HG02588 (cell line): Measurements from ENCODE around the gene FAF1.

Source experiments
- ATAC-seq: cut with Tn5 transposase; IDR thresholded peaks from one replicate; pipeline ENCODE4 v1.9.1; 2021; ENCODE audit warnings: mild to moderate bottlenecking, moderate library complexity; ENCODE audit not compliant: unreplicated experiment

The FAF1 gene

DNA sequence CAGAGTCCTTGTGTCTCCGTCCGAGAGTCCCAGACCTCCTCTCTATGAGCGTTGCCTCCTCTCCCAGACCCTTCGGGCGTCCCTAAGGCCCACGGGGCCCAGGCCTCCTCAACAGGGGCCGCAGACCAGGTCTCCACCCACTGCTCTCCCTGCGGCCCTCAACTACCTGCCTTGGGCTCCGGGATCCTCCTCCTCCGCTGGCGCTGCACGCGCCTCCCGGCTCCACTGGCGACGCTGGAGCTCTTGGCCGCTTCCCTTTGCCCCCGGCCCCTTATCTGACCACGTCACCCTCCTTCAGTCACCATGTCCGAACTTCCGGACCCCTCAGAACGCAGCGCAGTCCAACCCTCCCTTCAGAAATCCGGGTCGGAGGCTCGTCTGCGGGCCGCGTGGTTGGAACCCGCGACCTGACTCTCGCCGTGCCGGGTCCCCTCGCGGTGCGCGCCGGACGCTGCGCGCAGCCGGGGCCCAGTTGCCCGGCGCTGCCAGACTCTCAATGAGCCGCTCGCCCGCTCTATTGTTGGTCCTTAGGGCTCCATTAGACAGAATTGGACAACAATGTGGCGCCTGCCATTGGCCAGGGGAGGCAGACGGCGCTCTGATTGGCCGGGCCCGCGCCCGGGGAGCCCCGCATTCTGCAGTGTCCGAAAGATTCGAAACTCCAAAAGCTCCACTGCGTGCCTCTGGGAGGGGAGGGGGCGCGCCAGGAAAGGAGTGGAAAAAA, 537.0 kb downstream of the FAF1 start, which contains the start of gene DMRTA2:
Gene DMRTA2 (minus strand): TSS at position 498 of the 724 bp plus-strand sequence. CDS start 1,907 bp downstream, outside the sequence.
- ATAC-seq = no peak

DNA sequence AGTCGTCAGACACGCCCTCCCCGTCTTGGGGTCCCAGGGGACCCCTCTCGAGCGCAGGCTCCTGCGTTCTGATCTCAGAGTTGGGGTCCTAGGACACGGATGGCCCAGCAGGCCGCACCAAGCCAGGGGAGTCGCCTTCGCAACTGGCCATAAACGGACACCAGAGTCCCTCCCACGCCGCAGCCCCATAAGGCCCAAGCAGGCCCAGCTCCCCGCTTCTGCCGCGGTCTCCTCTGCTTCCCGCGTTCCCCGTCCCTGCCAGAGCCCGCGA, 537.5 kb downstream of the FAF1 start:
- ATAC-seq = no peak

DNA sequence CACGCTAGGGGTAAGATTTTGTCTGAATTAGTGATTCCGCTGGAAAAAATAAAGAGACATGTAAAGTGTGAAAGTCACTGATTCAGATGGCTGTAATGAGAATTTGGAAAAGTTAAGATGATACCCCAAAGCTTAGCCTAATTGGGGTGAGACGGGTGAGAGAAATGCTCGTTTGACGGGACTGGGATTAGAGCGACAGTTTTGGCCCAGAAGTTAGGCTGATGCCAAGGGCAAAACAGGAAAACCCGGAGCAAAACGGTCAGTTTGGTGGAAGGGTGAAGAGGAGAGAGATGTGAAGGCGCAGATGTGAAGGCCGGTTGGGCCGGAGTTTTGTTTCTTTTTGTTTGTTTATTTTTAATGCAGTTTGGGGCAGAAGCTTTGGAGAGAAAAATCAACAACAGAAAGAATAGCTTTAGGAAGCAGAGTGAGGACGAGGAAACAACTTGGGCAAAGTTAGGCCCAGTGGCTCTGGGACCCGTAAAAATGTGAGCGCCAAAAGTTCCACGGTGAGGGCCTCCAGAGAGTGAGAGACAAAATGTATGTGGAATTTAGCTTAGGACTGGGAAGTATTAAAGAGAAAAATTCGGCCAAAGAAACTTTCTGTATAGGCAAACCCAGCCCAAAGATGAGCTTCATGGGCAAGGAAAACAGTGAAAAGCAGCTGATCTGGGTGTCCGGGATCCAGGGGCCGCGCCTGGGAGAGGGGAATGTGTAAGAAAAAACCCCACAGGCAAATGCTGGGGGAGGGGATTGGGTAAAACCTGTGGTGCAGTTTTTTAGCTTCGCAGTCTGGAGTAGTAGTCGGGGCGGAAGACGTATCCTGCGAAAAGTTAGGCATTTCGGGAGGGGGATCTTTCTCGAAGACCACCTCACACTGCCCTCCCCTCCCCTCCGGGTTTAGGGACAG, 538.0 kb downstream of the FAF1 start:
- ATAC-seq = no peak

DNA sequence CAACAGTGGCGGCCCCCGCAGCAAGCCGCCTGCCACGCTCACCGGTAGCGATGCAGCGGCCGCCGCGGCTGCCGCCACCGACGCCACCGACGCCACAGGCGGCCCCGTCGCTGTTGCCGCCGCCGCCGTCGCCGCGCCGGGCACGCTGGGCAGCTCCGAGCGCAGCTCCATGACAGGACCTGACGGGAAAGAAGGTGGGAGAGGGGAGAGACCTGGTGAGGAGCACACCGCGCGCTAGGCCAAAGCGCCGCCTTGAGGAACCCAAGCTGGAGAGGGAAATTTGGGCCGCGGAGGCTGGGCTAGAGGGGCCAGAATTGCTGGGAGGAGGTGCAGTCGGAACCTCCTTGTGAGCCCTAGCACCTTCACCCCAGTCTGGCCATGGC, 538.7 kb downstream of the FAF1 start:
- ATAC-seq = no peak

DNA sequence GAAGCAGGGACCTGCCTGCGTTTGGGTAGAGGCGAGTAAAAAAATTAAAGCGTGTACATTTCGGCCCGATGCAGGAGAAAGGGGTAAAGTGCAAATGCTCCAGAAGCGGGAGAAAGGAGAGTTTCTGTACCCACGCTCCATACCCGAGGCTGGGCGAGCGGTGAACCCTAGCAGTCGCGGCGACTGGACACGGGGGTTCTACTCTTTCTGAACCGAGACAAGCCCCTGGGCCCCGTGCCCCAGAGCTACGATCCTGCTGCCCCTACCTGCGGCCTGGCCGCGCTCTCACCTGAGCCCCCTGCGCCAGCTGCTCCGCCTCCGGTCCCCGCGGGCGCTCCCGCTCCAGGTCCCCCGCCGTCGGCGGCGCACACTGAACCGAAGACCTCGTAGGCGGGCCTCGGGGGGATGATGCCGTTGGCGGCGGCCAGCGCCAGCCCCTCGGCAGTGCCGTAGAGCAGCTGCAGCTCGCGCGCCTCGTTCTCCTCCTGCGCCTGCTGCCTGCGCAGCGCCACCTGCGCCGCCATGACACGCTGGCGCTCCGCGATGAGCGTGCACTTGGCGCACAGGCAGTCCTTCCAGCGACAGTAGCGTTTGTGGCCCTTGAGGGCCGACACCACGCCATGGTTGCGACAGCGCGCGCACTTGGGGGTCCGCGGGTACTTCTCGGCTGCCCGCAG, 539.2 kb downstream of the FAF1 start:
- no peak for ATAC-seq

DNA sequence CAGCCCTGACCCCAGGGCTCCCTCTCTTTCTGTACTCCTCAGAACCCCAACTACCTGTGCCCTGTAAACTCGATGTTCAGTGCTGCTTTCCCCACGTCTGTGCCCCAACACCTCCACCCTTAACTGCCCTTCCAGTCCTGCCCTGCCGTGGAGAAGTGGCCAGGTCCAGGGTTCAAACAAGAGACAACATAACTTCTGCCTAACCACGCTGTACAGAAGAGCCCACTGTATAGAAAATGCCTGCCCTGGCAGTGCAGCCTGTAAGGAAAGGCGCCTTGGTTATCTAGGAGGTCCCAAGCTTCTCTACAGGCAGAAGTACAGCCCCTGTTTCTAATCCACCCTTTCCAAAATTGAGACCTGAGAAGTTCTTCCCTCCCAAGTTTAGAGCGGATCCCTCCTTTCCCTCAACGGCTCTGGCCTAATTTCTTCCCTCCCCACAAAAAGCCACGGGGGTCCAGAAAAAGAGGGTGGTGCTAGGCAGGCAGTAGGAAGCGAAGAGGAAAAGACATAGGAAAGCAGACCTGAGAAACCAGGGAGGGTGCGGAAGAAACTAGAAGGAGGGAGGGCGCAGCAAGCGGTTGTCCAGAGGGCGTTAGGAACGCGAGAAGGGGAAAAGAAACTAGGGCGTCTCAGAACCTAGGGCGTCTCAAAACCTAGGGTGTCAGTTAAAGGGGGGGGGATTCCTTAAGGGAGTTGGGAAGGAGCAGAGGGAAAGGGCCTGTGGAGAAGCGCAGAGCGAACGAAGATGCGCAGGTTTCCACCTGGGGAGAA, 540.0 kb downstream of the FAF1 start:
- no peak for ATAC-seq

DNA sequence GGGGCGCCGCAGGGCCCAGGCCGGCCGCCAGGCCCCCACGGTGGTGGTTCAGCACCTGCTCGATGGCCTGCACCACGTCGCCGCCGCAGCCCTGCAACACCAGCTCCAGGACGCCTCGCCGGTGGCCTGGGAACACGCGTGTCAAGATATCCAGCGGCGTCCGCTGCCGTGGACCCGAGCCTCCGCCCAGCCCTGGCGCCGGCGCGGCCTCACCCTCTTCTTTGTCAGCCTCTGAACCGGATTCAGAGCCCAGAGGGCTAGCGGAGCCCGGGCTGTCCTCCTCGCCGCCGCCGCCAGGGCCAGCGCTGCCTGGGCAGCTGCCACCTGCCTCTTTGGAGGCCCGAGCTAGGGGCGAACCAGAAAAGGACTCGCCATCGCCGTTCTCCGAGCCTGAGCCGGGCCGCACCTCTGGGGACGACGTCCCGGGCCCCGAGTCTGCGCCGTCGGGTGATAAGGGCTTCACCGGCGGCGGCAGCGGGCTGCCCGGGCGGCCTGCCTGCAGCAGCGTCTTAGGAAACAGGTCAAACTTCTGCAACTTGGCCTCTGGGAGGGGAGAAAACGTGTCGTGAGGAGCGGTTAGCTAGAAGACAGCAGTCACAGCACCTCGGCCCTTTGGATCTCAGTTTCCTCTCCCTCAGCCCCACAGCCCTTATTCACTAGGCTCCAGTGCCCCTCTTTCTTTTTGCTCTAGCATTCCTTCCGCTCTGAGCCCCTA, 540.7 kb downstream of the FAF1 start:
- ATAC-seq = no peak

DNA sequence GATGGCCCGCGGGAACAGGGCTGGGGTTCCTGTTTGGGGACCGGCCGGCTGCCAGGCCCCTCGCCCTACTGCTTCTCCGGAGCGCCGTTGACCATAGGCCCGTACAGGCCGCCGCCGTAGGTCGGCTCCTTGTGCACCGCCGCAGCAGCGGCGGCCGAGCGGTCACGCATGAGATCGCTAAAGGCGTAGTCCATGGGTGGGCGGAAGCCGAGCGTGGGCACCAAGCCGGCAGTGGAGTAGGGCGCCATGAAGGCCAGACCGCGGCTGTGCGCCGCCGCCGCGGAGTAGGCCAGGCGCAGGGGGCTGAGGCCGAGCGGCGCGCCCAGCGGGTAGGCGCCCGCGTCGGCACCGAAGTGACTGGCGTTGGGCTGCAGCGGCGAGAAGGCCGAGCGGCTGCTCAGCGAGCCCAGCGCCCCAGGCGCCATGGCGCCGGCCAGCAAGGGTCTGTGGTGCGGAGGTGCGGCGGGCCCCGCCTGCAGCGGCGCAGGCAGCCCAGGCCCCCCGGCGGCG, 541.4 kb downstream of the FAF1 start:
- no peak for ATAC-seq

DNA sequence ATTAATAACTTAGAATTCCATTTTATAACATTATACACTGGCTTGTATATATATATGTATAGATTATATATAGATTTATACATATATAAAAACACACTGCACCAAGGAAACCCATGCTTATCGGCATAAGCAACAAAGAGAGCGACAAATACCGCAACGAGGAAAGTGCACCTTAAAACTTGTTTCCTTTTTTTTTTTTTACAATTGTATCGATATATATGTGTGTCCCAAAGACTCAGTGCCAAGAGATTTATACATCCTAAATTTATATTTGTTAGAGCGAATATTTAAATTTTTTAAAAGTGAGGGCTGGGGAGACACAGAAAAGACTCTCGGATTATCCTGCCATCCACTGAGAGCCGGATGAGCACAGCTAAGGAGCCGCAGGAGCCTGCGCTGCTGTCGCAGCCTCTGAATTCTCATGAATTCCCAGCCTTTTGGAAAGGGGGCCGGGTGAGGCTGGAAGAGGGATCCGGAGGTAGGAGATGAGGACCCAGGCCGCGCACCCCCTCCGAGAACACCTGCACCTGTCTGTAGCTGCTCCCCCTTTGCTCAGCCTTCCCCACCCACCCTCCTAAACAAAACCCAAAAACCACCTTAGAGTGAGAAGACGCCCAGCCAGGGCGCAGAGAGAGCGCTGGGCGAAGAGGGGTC, 542.0 kb downstream of the FAF1 start:
- no peak for ATAC-seq

DNA sequence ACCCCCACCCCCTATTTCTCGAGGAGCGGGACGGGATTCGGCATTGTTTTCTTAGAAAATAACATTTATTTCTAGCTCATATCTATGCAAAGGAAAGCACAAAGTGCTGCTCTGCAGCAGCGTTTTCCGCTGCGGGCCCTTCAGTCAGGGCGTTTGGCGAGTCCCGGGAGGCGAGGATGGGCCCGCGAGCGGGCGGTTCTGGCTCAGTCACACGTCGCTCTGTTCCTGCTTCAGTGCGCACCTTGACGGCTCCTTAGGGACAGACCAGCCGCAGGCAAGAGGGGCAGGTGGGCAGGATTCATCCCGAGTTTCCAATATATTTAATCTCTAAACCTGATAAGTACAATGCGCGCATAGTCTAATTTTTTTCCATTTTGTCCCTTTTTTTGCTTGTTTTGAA, 542.6 kb downstream of the FAF1 start:
- ATAC-seq = no peak

DNA sequence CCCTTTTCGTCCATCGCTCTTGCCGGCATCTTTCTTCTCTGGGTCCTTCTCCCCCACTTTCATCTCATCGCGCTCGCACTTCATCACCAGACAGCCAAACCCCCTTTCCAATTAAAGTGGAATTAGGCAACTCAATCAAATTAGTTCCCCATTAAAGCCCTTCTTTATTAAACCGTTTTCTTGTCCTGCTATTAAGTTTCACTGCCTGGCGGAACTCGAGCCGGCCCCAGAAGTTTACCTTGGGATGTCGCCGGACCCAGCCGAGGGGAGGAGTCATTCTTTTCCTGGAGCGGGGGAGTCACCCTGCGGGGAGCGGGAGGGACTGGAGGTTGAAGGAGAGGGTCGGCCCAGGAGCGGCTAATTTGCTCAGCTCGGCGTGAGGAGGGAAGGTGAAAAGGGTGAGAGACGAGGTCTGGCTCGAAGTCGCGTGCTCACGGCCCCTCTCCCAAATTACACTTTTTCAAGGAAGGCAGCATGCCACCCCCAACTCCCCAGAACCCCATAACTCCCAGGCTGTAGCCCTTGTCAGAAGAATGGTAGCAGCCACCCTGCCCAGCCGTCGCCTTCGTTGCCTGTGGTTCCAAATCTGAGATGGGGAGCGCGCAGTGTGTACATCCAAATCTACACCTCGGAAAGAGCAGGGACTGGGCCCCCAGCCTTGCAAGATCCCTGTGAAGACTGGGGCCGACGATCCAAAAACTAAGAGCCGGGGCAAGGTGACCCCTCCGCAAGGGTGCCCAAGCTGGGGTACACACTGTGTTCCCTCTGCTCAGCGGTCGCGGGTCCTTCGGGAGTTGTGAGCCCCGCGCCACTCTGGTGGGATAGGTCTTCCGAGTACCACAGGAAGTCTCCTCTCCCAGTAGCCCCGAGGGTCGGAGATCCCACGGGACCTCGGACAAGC, 543.3 kb downstream of the FAF1 start:
- ATAC-seq = no peak

DNA sequence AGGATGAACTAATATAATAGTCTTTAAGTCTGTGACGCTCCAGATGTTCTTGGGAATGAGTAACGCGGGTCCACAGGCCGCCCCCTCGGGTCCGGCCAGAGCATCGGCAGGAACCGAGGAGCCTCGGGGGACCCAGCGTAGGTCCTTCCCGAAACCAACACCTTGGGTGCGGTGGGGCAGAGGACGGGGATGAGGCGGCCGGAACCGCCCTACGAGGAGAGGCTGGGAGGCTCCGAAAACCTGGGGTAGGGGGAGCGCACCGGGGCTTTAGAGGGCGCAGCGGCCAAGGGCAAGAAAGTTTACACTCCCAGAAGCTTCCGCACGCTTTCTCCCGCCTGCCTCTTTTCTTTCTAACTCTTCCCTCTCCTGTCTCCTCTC, 543.9 kb downstream of the FAF1 start:
- ATAC-seq = no peak

DNA sequence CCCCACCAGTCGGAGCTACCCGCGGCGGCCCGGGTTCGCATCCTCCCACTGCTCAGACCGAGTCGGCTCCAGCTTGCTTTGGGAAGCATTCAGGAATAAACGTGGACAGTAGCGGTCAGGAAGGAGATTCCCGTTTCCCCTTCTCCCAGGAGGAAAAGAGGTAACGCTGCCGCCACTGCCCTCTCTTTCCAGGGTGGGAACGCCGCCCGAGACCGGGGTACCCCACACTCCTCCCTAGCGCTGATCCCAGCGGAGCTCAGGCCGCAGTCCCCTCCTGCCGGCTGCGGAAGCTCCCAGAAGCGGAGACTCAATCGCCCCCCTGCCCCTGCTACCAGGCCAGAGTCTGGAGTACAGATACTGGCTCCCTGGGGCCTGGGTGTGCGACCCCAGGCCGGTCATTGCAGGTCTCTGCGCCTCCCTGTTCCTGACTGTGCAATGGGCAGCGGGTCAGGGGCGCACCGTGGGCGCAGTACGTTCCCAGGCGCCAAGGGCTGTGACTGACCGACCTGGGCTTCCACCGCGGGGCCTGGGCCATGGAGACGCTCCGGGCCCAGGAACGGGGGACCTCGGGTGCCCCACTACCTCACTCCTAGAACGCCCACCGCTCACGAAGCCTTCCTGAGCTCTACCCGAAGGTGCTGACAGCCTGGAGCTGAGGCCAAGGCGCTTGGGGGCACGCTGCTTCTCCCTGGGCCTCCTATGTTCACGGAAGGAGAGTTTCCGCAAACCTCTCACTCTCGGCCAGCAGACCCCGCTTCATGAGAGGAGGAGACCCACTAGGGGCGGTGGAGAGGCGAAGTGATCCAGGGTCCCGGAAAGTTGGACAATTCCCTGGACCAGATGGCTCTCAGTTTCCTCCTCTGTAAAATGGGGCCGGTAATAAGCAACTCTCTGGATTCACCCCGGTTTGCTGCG, 544.6 kb downstream of the FAF1 start:
- no peak for ATAC-seq

DNA sequence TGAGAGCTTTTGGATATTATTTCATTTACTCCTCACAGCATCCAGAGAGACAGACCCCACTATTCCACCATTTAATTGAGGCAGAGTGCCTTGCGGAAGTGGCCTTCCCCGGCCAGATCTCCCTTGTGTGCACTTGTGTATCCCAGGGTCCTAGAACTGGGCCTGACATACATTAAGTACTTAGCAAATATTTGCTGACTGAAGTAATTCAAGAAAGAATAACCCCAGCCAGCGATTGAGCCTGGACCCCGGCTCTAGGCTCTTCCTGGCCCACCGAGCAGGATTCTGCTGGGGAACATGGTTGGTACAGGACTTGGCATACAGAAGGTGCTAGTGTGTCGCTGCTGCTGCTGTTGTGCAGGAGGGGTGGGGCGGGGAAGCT, 545.2 kb downstream of the FAF1 start:
- ATAC-seq = no peak

DNA sequence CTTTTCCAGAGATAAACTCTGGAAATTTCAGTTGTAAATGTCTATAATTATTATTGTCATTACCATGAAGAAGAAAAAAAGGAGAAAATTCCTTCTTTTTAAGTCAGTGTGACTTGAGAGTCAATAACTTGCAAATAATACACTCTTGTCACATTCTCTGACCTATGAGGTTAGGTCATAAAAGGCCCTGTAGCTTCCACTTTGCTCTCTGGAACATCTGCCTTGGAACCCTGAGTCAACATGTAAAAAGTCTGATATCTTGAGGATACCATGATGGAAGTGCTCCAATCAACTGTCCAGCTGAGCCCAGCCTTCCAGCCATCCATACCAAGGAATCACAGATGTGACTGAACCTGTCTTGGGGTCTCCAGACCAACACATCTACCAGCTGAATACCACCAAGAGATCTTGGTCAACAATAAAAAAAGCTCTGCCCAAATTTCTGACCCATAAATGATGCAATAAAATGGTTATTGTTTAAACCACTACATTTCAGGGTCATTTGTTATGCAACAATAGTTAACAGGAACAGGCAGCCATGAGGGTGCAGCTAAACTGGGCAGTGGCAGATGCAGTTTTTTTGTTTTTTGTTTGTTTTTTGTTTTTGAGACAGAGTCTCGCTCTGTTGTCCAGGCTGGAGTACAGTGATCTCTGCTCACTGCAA, 547.1 kb downstream of the FAF1 start:
- ATAC-seq = no peak

DNA sequence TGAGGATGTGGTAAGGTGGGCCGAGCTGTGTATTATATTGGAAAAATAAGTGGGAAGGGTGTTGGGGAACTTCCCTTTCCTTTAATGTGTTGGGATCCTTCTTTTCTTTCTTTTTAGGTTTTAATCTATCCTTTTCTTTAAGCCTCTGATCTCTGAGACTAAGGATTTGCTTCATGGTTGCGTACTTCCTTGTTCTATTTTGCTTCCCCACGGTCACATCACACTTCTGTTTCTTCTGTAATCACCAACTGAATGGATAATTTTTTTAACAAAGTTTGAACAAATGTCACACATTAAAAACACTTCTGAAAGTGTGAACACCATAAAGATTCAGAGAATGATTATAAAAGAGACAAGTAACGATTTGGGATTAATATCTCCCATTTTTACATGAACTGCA, 554.3 kb downstream of the FAF1 start:
- no peak for ATAC-seq

DNA sequence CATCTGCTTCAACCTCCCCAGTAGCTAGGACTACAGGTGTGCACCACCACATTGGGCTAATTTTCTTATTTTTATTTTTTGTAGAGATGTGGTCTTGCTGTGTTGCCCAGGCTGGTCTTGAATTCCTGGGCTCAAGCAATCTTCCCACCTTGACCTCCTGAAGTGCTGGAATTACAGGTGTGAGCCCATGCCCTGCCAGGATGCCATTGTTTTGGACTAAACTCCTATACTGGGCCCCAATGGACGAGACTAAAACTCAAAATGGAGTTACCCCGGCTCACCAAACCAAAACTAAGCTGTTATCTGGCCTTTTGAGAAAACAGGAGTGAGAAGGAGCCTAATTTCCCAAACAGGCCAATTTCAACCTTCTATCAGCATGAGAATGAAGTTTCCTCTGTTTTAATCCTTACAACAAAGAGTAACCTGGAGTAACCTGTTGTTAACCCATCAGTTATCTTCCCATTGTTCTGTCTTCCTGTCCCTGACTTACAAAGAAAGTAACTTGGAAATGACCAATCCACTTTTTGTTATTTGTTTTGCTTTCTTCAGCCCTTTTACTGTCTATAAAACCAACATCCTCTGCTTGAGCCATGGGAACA, 566.4 kb downstream of the FAF1 start:
- ATAC-seq = no peak
